HCT116 (cell line): ENCODE data around the gene STKLD1.

ENCODE experiments used
- ATF3 ChIP-seq: IDR thresholded peaks from 2 replicates; pipeline ENCODE4 v1.6.1; 2012
- CEBPB ChIP-seq: IDR thresholded peaks from 2 replicates; pipeline ENCODE4 v1.6.1; 2012; ENCODE audit warnings: low read depth
- EZH2 ChIP-seq: fragments of 200-600 bp; sonication (generic); IDR thresholded peaks from 2 replicates; pipeline ENCODE4 v1.6.1; 2017; ENCODE audit warnings: antibody characterized with exemption, mixed run types
- FOSL1 ChIP-seq: IDR thresholded peaks from 2 replicates; pipeline ENCODE4 v1.6.1; 2012; ENCODE audit warnings: low read depth
- JUND ChIP-seq: IDR thresholded peaks from 2 replicates; pipeline ENCODE4 v1.6.1; 2012
- POLR2A ChIP-seq: IDR thresholded peaks from 2 replicates; pipeline ENCODE4 v1.7.0; 2011; ENCODE audit warnings: borderline replicate concordance; ENCODE audit not compliant: insufficient read depth, insufficient read length; ENCODE audit errors: extremely low read depth
- POLR2AphosphoS5 ChIP-seq: IDR thresholded peaks from 2 replicates; pipeline ENCODE4 v1.6.1; 2011; ENCODE audit warnings: mild to moderate bottlenecking, low read depth, low read length, moderate library complexity
- RAD21 ChIP-seq: IDR thresholded peaks from 2 replicates; pipeline ENCODE4 v1.6.1; 2012; ENCODE audit warnings: low read depth, mild to moderate bottlenecking
- SP1 ChIP-seq: IDR thresholded peaks from 2 replicates; pipeline ENCODE4 v1.6.1; 2012; ENCODE audit warnings: low read depth
- SRF ChIP-seq: IDR thresholded peaks from 2 replicates; pipeline ENCODE4 v1.6.1; 2012; ENCODE audit warnings: low read depth
- ZBTB33 ChIP-seq: IDR thresholded peaks from 2 replicates; pipeline ENCODE4 v1.6.1; 2011; ENCODE audit warnings: mild to moderate bottlenecking, low read length, moderate library complexity; ENCODE audit not compliant: insufficient replicate concordance; ENCODE audit errors: extremely low read depth
- ZNF274 ChIP-seq: fragments of 200-500 bp; sonication (Bioruptor generic); IDR thresholded peaks from 2 replicates; pipeline ENCODE4 v1.6.1; 2014; ENCODE audit warnings: mild to moderate bottlenecking, low read depth, low read length, inconsistent platforms
- TF ChIP-seq, protein P1 (sequence below), 3 experiments: fragments of 200-600 bp in 1 of 3; sonication (generic) in 1 of 3; IDR thresholded peaks in 2 of 3; conservative IDR thresholded peaks in 1 of 3; 2 replicates each; pipeline ENCODE4 v1.5.1; 2012 to 2017; ENCODE audit warnings: low read depth in 2 of 3, low read length in 2 of 3, antibody characterized with exemption in 1 of 3, borderline replicate concordance in 1 of 3, control low read depth in 1 of 3, mild to moderate bottlenecking in 1 of 3, mixed read lengths in 1 of 3, mixed run types in 1 of 3, moderate library complexity in 1 of 3; ENCODE audit not compliant: insufficient read depth in 1 of 3

DNA sequence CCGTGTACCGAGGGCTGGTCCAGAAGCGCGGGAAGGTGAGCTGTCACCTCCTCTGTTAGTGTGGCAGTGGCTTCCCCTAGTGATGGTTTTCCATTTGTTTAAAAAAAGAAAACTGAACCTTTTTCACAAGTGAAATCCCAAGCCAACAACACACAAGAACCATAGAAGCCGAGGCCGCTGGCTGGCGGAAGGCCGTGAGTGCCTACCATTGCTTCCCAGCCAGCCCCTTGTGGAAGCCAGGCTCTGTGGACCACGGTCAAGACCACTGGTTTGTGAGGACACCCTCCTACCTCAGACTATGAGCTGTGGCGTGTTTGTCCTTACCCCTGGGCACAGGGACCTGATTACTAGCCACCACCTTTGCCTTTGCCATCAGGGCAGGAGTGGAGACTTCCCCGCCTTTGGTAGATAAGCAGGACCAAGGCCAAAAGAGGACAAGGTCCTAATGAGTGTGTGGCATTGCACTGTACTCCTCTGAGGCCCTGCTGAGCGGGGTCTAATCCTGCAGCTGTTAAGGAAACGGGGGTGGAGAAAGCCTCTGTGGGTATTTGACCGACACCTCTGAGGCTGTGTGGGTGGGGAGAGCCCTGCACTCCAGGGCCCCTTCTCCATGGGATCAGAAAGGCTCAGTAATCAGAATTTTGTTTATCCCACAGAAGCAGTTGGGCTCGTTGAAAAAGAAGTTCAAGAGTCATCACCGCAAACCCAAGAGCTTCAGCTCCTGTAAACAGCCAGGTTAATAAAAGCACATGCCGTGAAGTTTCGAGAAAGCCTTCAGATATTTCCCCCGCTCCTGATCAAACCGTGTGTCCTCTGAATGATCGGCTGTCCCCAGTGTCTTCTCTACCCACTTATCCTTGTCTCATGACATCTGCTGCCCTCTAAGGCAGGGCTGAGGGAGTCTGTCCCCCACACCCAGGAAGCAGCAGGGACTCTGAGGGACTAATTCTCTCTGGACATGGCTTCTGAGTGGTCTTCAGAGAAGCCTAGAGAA lies 15.5 kb upstream of the STKLD1 start:
- no peak for TF ChIP-seq SRF
- TF ChIP-seq, protein P1, sequence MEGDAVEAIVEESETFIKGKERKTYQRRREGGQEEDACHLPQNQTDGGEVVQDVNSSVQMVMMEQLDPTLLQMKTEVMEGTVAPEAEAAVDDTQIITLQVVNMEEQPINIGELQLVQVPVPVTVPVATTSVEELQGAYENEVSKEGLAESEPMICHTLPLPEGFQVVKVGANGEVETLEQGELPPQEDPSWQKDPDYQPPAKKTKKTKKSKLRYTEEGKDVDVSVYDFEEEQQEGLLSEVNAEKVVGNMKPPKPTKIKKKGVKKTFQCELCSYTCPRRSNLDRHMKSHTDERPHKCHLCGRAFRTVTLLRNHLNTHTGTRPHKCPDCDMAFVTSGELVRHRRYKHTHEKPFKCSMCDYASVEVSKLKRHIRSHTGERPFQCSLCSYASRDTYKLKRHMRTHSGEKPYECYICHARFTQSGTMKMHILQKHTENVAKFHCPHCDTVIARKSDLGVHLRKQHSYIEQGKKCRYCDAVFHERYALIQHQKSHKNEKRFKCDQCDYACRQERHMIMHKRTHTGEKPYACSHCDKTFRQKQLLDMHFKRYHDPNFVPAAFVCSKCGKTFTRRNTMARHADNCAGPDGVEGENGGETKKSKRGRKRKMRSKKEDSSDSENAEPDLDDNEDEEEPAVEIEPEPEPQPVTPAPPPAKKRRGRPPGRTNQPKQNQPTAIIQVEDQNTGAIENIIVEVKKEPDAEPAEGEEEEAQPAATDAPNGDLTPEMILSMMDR (IDR thresholded peaks at IDR 0.05 in 2 of 3, conservative IDR thresholded peaks at IDR 0.05 in 1 of 3; ENCODE audit: borderline replicate concordance in 1 of 3, insufficient read depth in 1 of 3, low read depth in 2 of 3, low read length in 2 of 3): no peak
- no peak for TF ChIP-seq ZNF274
- TF ChIP-seq RAD21: no peak
- no peak for TF ChIP-seq FOSL1
- TF ChIP-seq JUND: no peak
- TF ChIP-seq EZH2: no peak
- TF ChIP-seq POLR2A: no peak
- TF ChIP-seq POLR2AphosphoS5: no peak
- no peak for TF ChIP-seq ZBTB33
- TF ChIP-seq ATF3: no peak
- TF ChIP-seq SP1: no peak
- TF ChIP-seq CEBPB: no peak
